ENCODE data around the gene VWDE. TPM values are rescaled to one million over a fixed set of nuclear protein-coding genes. Genes with fewer than 3 reads are reported as not detected.

The VWDE gene
- total RNA-seq, 1 experiment from 2014 or later = 0.70 TPM

GRCh38 chr7:12369072-12369471, 34.6 kb downstream of the VWDE start:
- no peaks in the 10 kb centered on the region for H3K4me1 ChIP-seq

GRCh38 chr7:12360948-12361347, 42.7 kb downstream of the VWDE start:
- TF ChIP-seq CTCF (IDR thresholded peaks at IDR 0.05; ENCODE audit: insufficient read depth in 1 of 2, low read depth in 1 of 2, low read length in 1 of 2, severe bottlenecking in 1 of 2, unreplicated experiment in 1 of 2) = no peak
- POLR2A ChIA-PET = no interaction called here
- DNase-seq = no peak
- H3K27me3 Mint-ChIP-seq (ENCODE audit: insufficient read depth, unreplicated experiment) = peaks cover 9% of the 10 kb centered on the region
- CTCF ChIA-PET = no interaction called here
- Histone ChIP-seq H3K27me3 (replicated peaks; ENCODE audit: control insufficient read depth, insufficient read depth, low read length) (no peaks in the 10 kb centered on the region), H3K4me3 (ENCODE audit: low read depth, low read length) (no peak overlapping the region), H3K36me3 (ENCODE audit: control insufficient read depth, insufficient read depth, low read length) (no peaks in the 10 kb centered on the region), H3K9me3 (no peaks in the 10 kb centered on the region), H3K4me1 (no peaks in the 10 kb centered on the region)
- H3K27ac Mint-ChIP-seq (ENCODE audit: unreplicated experiment) = no peak overlapping the region
- no peak overlapping the region for H3K4me3 Mint-ChIP-seq (ENCODE audit: unreplicated experiment)
- no peaks in the 10 kb centered on the region for H3K4me1 Mint-ChIP-seq (ENCODE audit: low read depth, unreplicated experiment)
- no TSS peak for BruUV-seq (replicated peaks)
- no peaks in the 10 kb centered on the region for H3K36me3 Mint-ChIP-seq (ENCODE audit: insufficient read depth, unreplicated experiment)
- intact Hi-C loops (cut with micrococcal nuclease; ENCODE audit: unreplicated experiment) = no loop called here
- no peaks in the 10 kb centered on the region for H3K9me3 Mint-ChIP-seq (ENCODE audit: unreplicated experiment)

More at GRCh38 chr7:12369072-12369471, 34.6 kb downstream of the VWDE start:
- Histone ChIP-seq H3K9me3 (no peaks in the 10 kb centered on the region), H3K36me3 (ENCODE audit: control insufficient read depth, insufficient read depth, low read length) (no peaks in the 10 kb centered on the region), H3K27me3 (replicated peaks; ENCODE audit: control insufficient read depth, insufficient read depth, low read length) (no peaks in the 10 kb centered on the region), H3K4me3 (ENCODE audit: low read depth, low read length) (no peak overlapping the region)
- H3K9me3 Mint-ChIP-seq (ENCODE audit: unreplicated experiment) = no peaks in the 10 kb centered on the region
- TF ChIP-seq CTCF (IDR thresholded peaks at IDR 0.05; ENCODE audit: insufficient read depth in 1 of 2, low read depth in 1 of 2, low read length in 1 of 2, severe bottlenecking in 1 of 2, unreplicated experiment in 1 of 2) = no peak
- H3K4me3 Mint-ChIP-seq (ENCODE audit: unreplicated experiment) = no peak overlapping the region
- intact Hi-C loops (cut with micrococcal nuclease; ENCODE audit: unreplicated experiment) = no loop called here
- H3K36me3 Mint-ChIP-seq (ENCODE audit: insufficient read depth, unreplicated experiment) = no peaks in the 10 kb centered on the region
- ChIA-PET POLR2A (no interaction called here), CTCF (no interaction called here)
- H3K4me1 Mint-ChIP-seq (ENCODE audit: low read depth, unreplicated experiment) = no peaks in the 10 kb centered on the region
- peaks cover 3% of the 10 kb centered on the region for H3K27me3 Mint-ChIP-seq (ENCODE audit: insufficient read depth, unreplicated experiment)
- DNase-seq = no peak
- H3K27ac Mint-ChIP-seq (ENCODE audit: unreplicated experiment) = no peak overlapping the region
- no TSS peak for BruUV-seq (replicated peaks)

- no peak for TF ChIP-seq CTCF (IDR thresholded peaks at IDR 0.05; ENCODE audit: insufficient read depth in 1 of 2, low read depth in 1 of 2, low read length in 1 of 2, severe bottlenecking in 1 of 2, unreplicated experiment in 1 of 2)
- POLR2A ChIA-PET = no interaction called here
- no peak overlapping the region for H3K4me3 Mint-ChIP-seq (ENCODE audit: unreplicated experiment)
- no peaks in the 10 kb centered on the region for H3K36me3 Mint-ChIP-seq (ENCODE audit: insufficient read depth, unreplicated experiment)
- H3K27ac Mint-ChIP-seq (ENCODE audit: unreplicated experiment) = no peak overlapping the region
- intact Hi-C loops (cut with micrococcal nuclease; ENCODE audit: unreplicated experiment) = no loop called here
- DNase-seq = no peak
- H3K36me3 ChIP-seq (ENCODE audit: control insufficient read depth, insufficient read depth, low read length) = no peaks in the 10 kb centered on the region
- peaks cover 4% of the 10 kb centered on the region for H3K27me3 Mint-ChIP-seq (ENCODE audit: insufficient read depth, unreplicated experiment)
- no peak overlapping the region for H3K4me3 ChIP-seq (ENCODE audit: low read depth, low read length)
- no peaks in the 10 kb centered on the region for H3K27me3 ChIP-seq (replicated peaks; ENCODE audit: control insufficient read depth, insufficient read depth, low read length)
- H3K4me1 ChIP-seq = no peaks in the 10 kb centered on the region
- no peaks in the 10 kb centered on the region for H3K9me3 ChIP-seq
- H3K4me1 Mint-ChIP-seq (ENCODE audit: low read depth, unreplicated experiment) = no peaks in the 10 kb centered on the region
- BruUV-seq (replicated peaks) = no TSS peak
- CTCF ChIA-PET = no interaction called here
- H3K9me3 Mint-ChIP-seq (ENCODE audit: unreplicated experiment) = no peaks in the 10 kb centered on the region
Observed at GRCh38 chr7:12358694-12359093, 45.0 kb downstream of the VWDE start.

Measured in Caco-2 (cell line).